Kidney (tissue), 14 donors: Measurements from ENCODE around the gene USP25. TPM values are rescaled to one million over a fixed set of nuclear protein-coding genes. Genes with fewer than 3 reads are reported as not detected.

ENCODE experiments used
- DNase-seq, 5 donors: peaks; one replicate each; pipeline ENCODE4 v3.0.0-alpha.2; 2013 to 2020
- FAIRE-seq: peaks from 2 replicates; lab custom pipeline; 2012; peaks lifted over from hg19 to GRCh38; lab: Jason Lieb, UNC
- H3K27ac ChIP-seq, 2 donors: one replicate each; pipeline ENCODE4 v1.7.0; 2013; ENCODE audit warnings: low read depth in 2 of 2, low read length in 2 of 2, inconsistent platforms in 1 of 2
- H3K27me3 ChIP-seq: one replicate; pipeline ENCODE4 v1.7.1; 2013; ENCODE audit warnings: low read length, inconsistent platforms; ENCODE audit not compliant: control insufficient read depth, insufficient read depth
- H3K36me3 ChIP-seq, 3 donors: one replicate each; pipeline versions ENCODE4 v1.7.0 to v1.7.1; 2013; ENCODE audit warnings: low read length in 3 of 3, control low read depth in 1 of 3, inconsistent platforms in 1 of 3; ENCODE audit not compliant: insufficient read depth in 3 of 3, control insufficient read depth in 2 of 3
- H3K4me1 ChIP-seq, 3 donors: one replicate each; pipeline versions ENCODE4 v1.7.0 to v1.7.1; 2013; ENCODE audit warnings: low read length in 3 of 3, inconsistent platforms in 1 of 3, low read depth in 1 of 3; ENCODE audit not compliant: control insufficient read depth in 2 of 3, insufficient read depth in 2 of 3
- H3K4me3 ChIP-seq, 3 donors: one replicate each; pipeline versions ENCODE4 v1.7.0 to v1.8.1; 2013; ENCODE audit warnings: low read length in 3 of 3, control low read depth in 1 of 3, inconsistent platforms in 1 of 3
- H3K9ac ChIP-seq, 3 donors: one replicate each; pipeline versions ENCODE4 v1.7.0 to v1.7.1; 2013; ENCODE audit warnings: low read length in 3 of 3, control low read depth in 1 of 3, inconsistent platforms in 1 of 3
- H3K9me3 ChIP-seq, 3 donors: one replicate each; pipeline versions ENCODE4 v1.7.0 to v1.7.1; 2013; ENCODE audit warnings: low read length in 3 of 3, control low read depth in 1 of 3, inconsistent platforms in 1 of 3; ENCODE audit not compliant: control insufficient read depth in 2 of 3, insufficient read depth in 1 of 3
- CTCF ChIP-seq: IDR thresholded peaks from 3 replicates; pipeline ENCODE4 v1.5.1; 2012; ENCODE audit warnings: mild to moderate bottlenecking, moderate library complexity, borderline replicate concordance; ENCODE audit not compliant: insufficient read depth; ENCODE audit errors: extremely low read depth
- intact Hi-C: fragments of 100-400 bp; cut with DNase I; formaldehyde crosslinking; loops from one replicate; pipeline ENCODE4 v1.11.1; 2022
- polyA plus RNA-seq: library from polyadenylated mRNA; stranded (reverse); fragments of 350-450 nt; fragmentation: Illumina TruSeq; extraction: RNeasy Lipid Tissue Mini Kit (QIAGEN cat#74804); gene quantifications from one replicate; pipeline ENCODE4 v1.2.3, GENCODE V29; 2014; ENCODE audit warnings: low read depth, low replicate concordance; ENCODE audit not compliant: insufficient read depth
- total RNA-seq: library from RNA; stranded (reverse); fragmentation: NEBNext Ultra II Directional; extraction: Animal tissue kit (Norgen Biotek cat#: 25700); gene quantifications from one replicate; pipeline ENCODE4 v1.2.1, GENCODE V29; 2021
- donor health status: control.
- donor health status: control.
- donor health status: control.
- donor health status: control.
- donor health status: control.
- donor health status: DM: yes; HTN: yes; CAD: no.
- donor health status: Normal renal cell carcinoma (clear cell type).

The USP25 gene
- total and polyA plus RNA-seq, 2 donors from 2014 or later, result 14.0 to 51.6 TPM

GRCh38 chr21:15768045-15768601 lies 38.3 kb downstream of the USP25 start:
- Histone ChIP-seq H3K9me3 (no peaks in the 10 kb centered on the region), H3K9ac (no peak overlapping the region), H3K27ac (no peak overlapping the region), H3K4me1 (peaks cover 0 to 15% (median 0%) of the 10 kb centered on the region in 3 donors), H3K4me3 (no peak overlapping the region), H3K36me3 (no peaks in the 10 kb centered on the region), H3K27me3 (no peaks in the 10 kb centered on the region)
- no peak for TF ChIP-seq CTCF
- intact Hi-C loops, result no loop called here
- DNase-seq (no peak), FAIRE-seq (no peak)

GRCh38 chr21:15768853-15769252 lies 39.1 kb downstream of the USP25 start:
- DNase-seq (no peak), FAIRE-seq (no peak)
- H3K27me3 ChIP-seq, result no peaks in the 10 kb centered on the region
- H3K9me3 ChIP-seq, result no peaks in the 10 kb centered on the region
- no peak overlapping the region for H3K4me3 ChIP-seq
- no peak overlapping the region for H3K27ac ChIP-seq
- TF ChIP-seq CTCF, result no peak
- H3K36me3 ChIP-seq, result no peaks in the 10 kb centered on the region
- no peak overlapping the region for H3K9ac ChIP-seq
- intact Hi-C loops, result no loop called here
- H3K4me1 ChIP-seq, result peaks cover 0 to 14% (median 0%) of the 10 kb centered on the region in 3 donors

DNA sequence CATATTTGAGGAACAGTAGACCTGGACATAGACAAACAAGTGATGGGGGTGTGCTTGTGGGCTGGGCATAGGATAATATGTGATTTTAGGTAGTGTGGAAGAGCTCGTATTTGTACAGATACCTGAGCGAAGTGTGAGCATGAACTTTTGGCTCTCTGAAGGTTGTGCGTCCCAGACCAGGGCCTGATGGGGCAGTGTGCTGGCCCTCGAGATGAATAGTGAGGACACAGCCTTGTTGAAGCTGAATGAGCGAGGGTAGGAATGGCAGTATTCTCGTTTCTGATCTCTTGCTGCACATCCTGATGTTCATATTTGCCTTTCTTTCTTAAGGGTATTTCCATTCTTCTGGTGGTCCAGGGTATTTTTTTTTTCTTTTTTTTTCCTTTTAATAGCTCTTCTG lies 41.5 kb downstream of the USP25 start:
- Histone ChIP-seq H3K36me3 (no peaks in the 10 kb centered on the region), H3K4me1 (peaks cover 0 to 14% (median 0%) of the 10 kb centered on the region in 3 donors), H3K27me3 (no peaks in the 10 kb centered on the region), H3K9me3 (no peaks in the 10 kb centered on the region), H3K9ac (no peak overlapping the region), H3K27ac (no peak overlapping the region), H3K4me3 (no peak overlapping the region)
- intact Hi-C loops, result no loop called here
- DNase-seq (no peak), FAIRE-seq (no peak)
- TF ChIP-seq CTCF, result no peak

- FAIRE-seq, result no peak
- H3K27ac ChIP-seq, result no peak overlapping the region
- intact Hi-C loops, result no loop called here
These were observed 42.9 kb downstream of the USP25 start for GRCh38 chr21:15772654-15773053.

More at GRCh38 chr21:15772654-15773053, 42.9 kb downstream of the USP25 start:
- H3K36me3 ChIP-seq, result no peaks in the 10 kb centered on the region
- TF ChIP-seq CTCF, result no peak
- no peaks in the 10 kb centered on the region for H3K27me3 ChIP-seq
- no peaks in the 10 kb centered on the region for H3K9me3 ChIP-seq
- DNase-seq, result no peak
- peaks cover 0 to 5% (median 0%) of the 10 kb centered on the region in 3 donors for H3K4me1 ChIP-seq
- no peak overlapping the region for H3K9ac ChIP-seq
- no peak overlapping the region for H3K4me3 ChIP-seq
